Tibial artery (tissue), 4 donors: ENCODE results near the gene KANK2.

Experiments
- DNase-seq, 2 donors: peaks; one replicate each; pipeline ENCODE4 v3.0.0-alpha.2; 2019
- H3K27ac ChIP-seq, 2 donors: fragments of 200-600 bp; sonication (generic) in 1 of 2; 1 replicate in 1 of 2; 2 replicates in 1 of 2; pipeline ENCODE4 v1.5.1; 2018 to 2019; ENCODE audit warnings: mild to moderate bottlenecking in 1 of 2
- H3K27me3 ChIP-seq, 2 donors: fragments of 200-600 bp; sonication (generic) in 1 of 2; one replicate each; pipeline versions ENCODE4 v1.5.1 to v1.6.0; 2016 to 2019
- H3K36me3 ChIP-seq, 3 donors: fragments of 200-600 bp; sonication (generic) in 2 of 3; one replicate each; pipeline ENCODE4 v1.5.1; 2016 to 2019; ENCODE audit warnings: mild to moderate bottlenecking in 2 of 3
- H3K4me1 ChIP-seq, 4 donors: fragments of 200-600 bp; sonication (generic) in 2 of 4; 1 replicate in 3 of 4; 2 replicates in 1 of 4; pipeline ENCODE4 v1.5.1; 2016 to 2019
- H3K4me3 ChIP-seq, 2 donors: fragments of 200-600 bp; sonication (generic) in 1 of 2; 1 replicate in 1 of 2; 2 replicates in 1 of 2; pipeline ENCODE4 v1.5.1; 2018 to 2019; ENCODE audit warnings: mild to moderate bottlenecking in 2 of 2
- H3K9me3 ChIP-seq, 3 donors: fragments of 200-600 bp; sonication (generic) in 1 of 3; one replicate each; pipeline ENCODE4 v1.5.1; 2016 to 2019
- CTCF ChIP-seq, 2 experiments: fragments of 200-600 bp in 1 of 2; fragments of 450-650 bp in 1 of 2; IDR thresholded peaks; one replicate each; pipeline ENCODE4 v1.5.1; 2017 to 2019; ENCODE audit warnings: antibody characterized with exemption in 2 of 2, mild to moderate bottlenecking in 1 of 2, moderate library complexity in 1 of 2
- intact Hi-C: fragments of 100-400 bp; cut with DNase I; formaldehyde crosslinking; loops from one replicate; pipeline ENCODE4 v1.15.0; 2023; ENCODE audit warnings: low total_unique reads

The KANK2 gene

GRCh38 chr19:11151181-11151580 is 46.2 kb downstream of the KANK2 start:
- intact Hi-C loops: no loop called here
- Histone ChIP-seq H3K4me3 (no peak overlapping the region), H3K4me1 (peaks cover 0 to 54% (median 31%) of the 10 kb centered on the region in 4 donors), H3K27me3 (no peaks in the 10 kb centered on the region), H3K36me3 (no peaks in the 10 kb centered on the region), H3K27ac (peak overlapping the region; percentile 68 to 80), H3K9me3 (no peaks in the 10 kb centered on the region)
- no peak for TF ChIP-seq CTCF (IDR thresholded peaks at IDR 0.05)
- DNase-seq: peak; percentile 68 to 83

GRCh38 chr19:11148001-11148400 is 49.3 kb downstream of the KANK2 start:
- Histone ChIP-seq H3K27ac (peak overlapping the region; percentile 23 to 66), H3K4me1 (peaks cover 0 to 50% (median 32%) of the 10 kb centered on the region in 4 donors), H3K4me3 (no peak overlapping the region), H3K36me3 (no peaks in the 10 kb centered on the region), H3K9me3 (no peaks in the 10 kb centered on the region), H3K27me3 (no peaks in the 10 kb centered on the region)
- intact Hi-C loops: no loop called here
- no peak for DNase-seq
- TF ChIP-seq CTCF (IDR thresholded peaks at IDR 0.05): no peak

- DNase-seq: no peak
- TF ChIP-seq CTCF (IDR thresholded peaks at IDR 0.05): no peak
- Histone ChIP-seq H3K4me1 (peaks cover 12 to 44% (median 30%) of the 10 kb centered on the region in 4 donors), H3K27me3 (no peaks in the 10 kb centered on the region), H3K27ac (no peak overlapping the region), H3K9me3 (no peaks in the 10 kb centered on the region), H3K36me3 (no peaks in the 10 kb centered on the region), H3K4me3 (no peak overlapping the region)
- intact Hi-C loops: no loop called here
These were observed 51.8 kb downstream of the KANK2 start for GRCh38 chr19:11145536-11145924.

GRCh38 chr19:11142528-11143171 is 54.7 kb downstream of the KANK2 start:
- H3K27ac ChIP-seq: peak overlapping the region; percentile 91 to 92
- intact Hi-C loops: loop anchor here (2.0 kb wide), 2 partner anchors 22 to 54 kb away; partner anchors contain the start of gene KANK2
- peak overlapping the region; percentile 10 to 36 for H3K4me3 ChIP-seq
- peaks cover 21 to 59% (median 53%) of the 10 kb centered on the region in 4 donors for H3K4me1 ChIP-seq
- no peaks in the 10 kb centered on the region for H3K36me3 ChIP-seq
- H3K9me3 ChIP-seq: no peaks in the 10 kb centered on the region
- no peak for TF ChIP-seq CTCF (IDR thresholded peaks at IDR 0.05)
- DNase-seq: peak; percentile 90 to 97
- no peaks in the 10 kb centered on the region for H3K27me3 ChIP-seq

GRCh38 chr19:11141937-11142527 is 55.3 kb downstream of the KANK2 start:
- peak overlapping the region; percentile 91 to 92 for H3K27ac ChIP-seq
- H3K36me3 ChIP-seq: no peaks in the 10 kb centered on the region
- no peak for DNase-seq
- no peak for TF ChIP-seq CTCF (IDR thresholded peaks at IDR 0.05)
- peaks cover 21 to 65% (median 56%) of the 10 kb centered on the region in 4 donors for H3K4me1 ChIP-seq
- H3K27me3 ChIP-seq: no peaks in the 10 kb centered on the region
- intact Hi-C loops: loop anchor here (2.0 kb wide), 2 partner anchors 23 to 55 kb away; partner anchors contain the start of gene KANK2
- no peaks in the 10 kb centered on the region for H3K9me3 ChIP-seq
- no peak overlapping the region for H3K4me3 ChIP-seq
